Mesendoderm (in vitro differentiated cells): ENCODE results near the gene FAM117B.

ENCODE experiments used
- DNase-seq: peaks from one replicate; pipeline ENCODE4 v3.0.0; 2013
- H2AK5ac ChIP-seq: 2 replicates; pipeline ENCODE4 v1.6.1; 2013; ENCODE audit warnings: low read length, inconsistent platforms
- H2BK120ac ChIP-seq: 2 replicates; pipeline ENCODE4 v1.6.1; 2013; ENCODE audit warnings: low read depth, mild to moderate bottlenecking, low read length, moderate library complexity, mixed read lengths
- H2BK15ac ChIP-seq: replicated peaks from 2 replicates; pipeline ENCODE4 v1.6.1; 2013; ENCODE audit warnings: low read depth, mild to moderate bottlenecking, moderate library complexity
- H2BK5ac ChIP-seq: 2 replicates; pipeline ENCODE4 v1.6.1; 2013; ENCODE audit warnings: low read length, inconsistent platforms
- H3K18ac ChIP-seq: 2 replicates; pipeline ENCODE4 v1.6.1; 2013; ENCODE audit warnings: mild to moderate bottlenecking, low read length, mixed read lengths
- H3K23ac ChIP-seq: one replicate; pipeline ENCODE4 v1.6.1; 2013; ENCODE audit warnings: low read length
- H3K27ac ChIP-seq: 2 replicates; pipeline ENCODE4 v1.5.1; 2013; ENCODE audit warnings: low read depth, mild to moderate bottlenecking, inconsistent platforms, low read length, moderate library complexity
- H3K27me3 ChIP-seq: 2 replicates; pipeline ENCODE4 v1.6.1; 2013; ENCODE audit warnings: low read length, control low read depth, mild to moderate bottlenecking, inconsistent platforms; ENCODE audit not compliant: insufficient read depth, poor library complexity
- H3K36me3 ChIP-seq: 2 replicates; pipeline ENCODE4 v1.6.1; 2013; ENCODE audit warnings: low read length, inconsistent platforms; ENCODE audit not compliant: control insufficient read depth, insufficient read depth
- H3K4ac ChIP-seq: one replicate; pipeline ENCODE4 v1.6.1; 2013; ENCODE audit warnings: low read depth, mild to moderate bottlenecking, low read length, moderate library complexity
- H3K4me1 ChIP-seq: 2 replicates; pipeline ENCODE4 v1.6.1; 2013; ENCODE audit warnings: low read depth, low read length, inconsistent platforms; ENCODE audit not compliant: control insufficient read depth
- H3K4me2 ChIP-seq: 2 replicates; pipeline ENCODE4 v1.6.1; 2013; ENCODE audit warnings: low read length
- H3K4me3 ChIP-seq: 2 replicates; pipeline ENCODE4 v1.5.1; 2013; ENCODE audit warnings: mild to moderate bottlenecking, low read length
- H3K56ac ChIP-seq: one replicate; pipeline ENCODE4 v1.6.1; 2013; ENCODE audit warnings: low read length
- H3K79me1 ChIP-seq: 2 replicates; pipeline ENCODE4 v1.6.1; 2013; ENCODE audit warnings: low read length, inconsistent platforms
- H3K79me2 ChIP-seq: 2 replicates; pipeline ENCODE4 v1.6.1; 2013; ENCODE audit warnings: mild to moderate bottlenecking, low read length; ENCODE audit not compliant: control insufficient read depth, insufficient read depth
- H3K9ac ChIP-seq: 2 replicates; pipeline ENCODE4 v1.6.1; 2013; ENCODE audit warnings: low read length, inconsistent platforms
- H4K5ac ChIP-seq: one replicate; pipeline ENCODE4 v1.6.1; 2013; ENCODE audit warnings: low read length
- H4K8ac ChIP-seq: one replicate; pipeline ENCODE4 v1.6.1; 2013; ENCODE audit warnings: low read depth, mild to moderate bottlenecking, control low read depth, low read length, moderate library complexity
- WGBS: extraction: QIAGEN DNeasy Blood & Tissue Kit; methylation state at CpG from one replicate; pipeline ENCODE4 v1.1.7; 2013; ENCODE audit warnings: low lambda C conversion rate, missing lambda C conversion rate; ENCODE audit not compliant: insufficient coverage; ENCODE audit errors: extremely low coverage; 5-methylcytosine and 5-hydroxymethylcytosine counted together

Gene FAM117B

GRCh38 chr2:202610380-202610779, 24.4 kb upstream of the FAM117B start:
- Histone ChIP-seq H3K4me2 (no peak overlapping the region), H2BK5ac (no peak overlapping the region), H3K27me3 (no peaks in the 10 kb centered on the region), H4K5ac (no peak overlapping the region), H2BK15ac (no peak overlapping the region), H3K4me1 (no peaks in the 10 kb centered on the region), H3K79me1 (no peaks in the 10 kb centered on the region), H3K4ac (no peak overlapping the region), H3K4me3 (no peak overlapping the region), H3K79me2 (no peaks in the 10 kb centered on the region), H3K18ac (no peak overlapping the region), H3K36me3 (no peaks in the 10 kb centered on the region), H3K27ac (no peak overlapping the region), H4K8ac (no peak overlapping the region), H2AK5ac (no peak overlapping the region), H3K9ac (no peak overlapping the region), H3K56ac (no peak overlapping the region), H2BK120ac (no peak overlapping the region), H3K23ac (no peak overlapping the region)
- peak; percentile 1 for DNase-seq
- WGBS = no CpG with 5 or more reads among the region's 5 CpGs

- Histone ChIP-seq H4K8ac (no peak overlapping the region), H3K56ac (no peak overlapping the region), H2AK5ac (no peak overlapping the region), H3K4me2 (no peak overlapping the region), H3K4me3 (no peak overlapping the region), H2BK5ac (no peak overlapping the region), H3K27ac (no peak overlapping the region), H3K18ac (no peak overlapping the region), H3K27me3 (no peaks in the 10 kb centered on the region), H2BK15ac (no peak overlapping the region), H3K36me3 (no peaks in the 10 kb centered on the region), H2BK120ac (no peak overlapping the region), H3K9ac (no peak overlapping the region), H3K4ac (no peak overlapping the region), H3K79me1 (no peaks in the 10 kb centered on the region), H3K23ac (no peak overlapping the region), H3K4me1 (no peaks in the 10 kb centered on the region), H4K5ac (no peak overlapping the region), H3K79me2 (no peaks in the 10 kb centered on the region)
- DNase-seq = no peak
- WGBS = no CpG with 5 or more reads among the region's 1 CpG
Observed at GRCh38 chr2:202612145-202612544, 22.6 kb upstream of the FAM117B start.

- no peak overlapping the region for H3K4me2 ChIP-seq
- no peaks in the 10 kb centered on the region for H3K4me1 ChIP-seq
- H3K79me2 ChIP-seq = no peaks in the 10 kb centered on the region
- H2BK5ac ChIP-seq = no peak overlapping the region
- no peaks in the 10 kb centered on the region for H3K27me3 ChIP-seq
- no peak overlapping the region for H3K23ac ChIP-seq
- no peak overlapping the region for H3K27ac ChIP-seq
- H3K4ac ChIP-seq = no peak overlapping the region
- H3K4me3 ChIP-seq = no peak overlapping the region
- no peak overlapping the region for H2BK15ac ChIP-seq
- no peaks in the 10 kb centered on the region for H3K79me1 ChIP-seq
- WGBS = no CpG with 5 or more reads among the region's 4 CpGs
- H4K8ac ChIP-seq = no peak overlapping the region
- H3K56ac ChIP-seq = no peak overlapping the region
- H3K18ac ChIP-seq = no peak overlapping the region
- no peak overlapping the region for H4K5ac ChIP-seq
- no peak for DNase-seq
- H3K9ac ChIP-seq = no peak overlapping the region
- H2AK5ac ChIP-seq = no peak overlapping the region
- H3K36me3 ChIP-seq = no peaks in the 10 kb centered on the region
- no peak overlapping the region for H2BK120ac ChIP-seq
Observed at GRCh38 chr2:202613479-202613878, 21.3 kb upstream of the FAM117B start.

GRCh38 chr2:202624133-202624532, 10.6 kb upstream of the FAM117B start:
- Histone ChIP-seq H3K4ac (no peak overlapping the region), H4K5ac (no peak overlapping the region), H3K9ac (no peak overlapping the region), H3K36me3 (no peaks in the 10 kb centered on the region), H2BK5ac (no peak overlapping the region), H3K23ac (no peak overlapping the region), H2BK120ac (no peak overlapping the region), H3K27ac (no peak overlapping the region), H3K56ac (no peak overlapping the region), H4K8ac (no peak overlapping the region), H2BK15ac (no peak overlapping the region), H3K27me3 (no peaks in the 10 kb centered on the region), H3K4me3 (no peak overlapping the region), H2AK5ac (no peak overlapping the region), H3K4me2 (no peak overlapping the region), H3K18ac (no peak overlapping the region), H3K79me2 (no peaks in the 10 kb centered on the region), H3K79me1 (no peaks in the 10 kb centered on the region), H3K4me1 (no peaks in the 10 kb centered on the region)
- no CpG with 5 or more reads among the region's 5 CpGs for WGBS
- DNase-seq = no peak

GRCh38 chr2:202627042-202627441, 7.7 kb upstream of the FAM117B start:
- no peak overlapping the region for H2AK5ac ChIP-seq
- DNase-seq = no peak
- H3K4me1 ChIP-seq = no peaks in the 10 kb centered on the region
- H3K23ac ChIP-seq = no peak overlapping the region
- H3K27ac ChIP-seq = no peak overlapping the region
- H3K9ac ChIP-seq = no peak overlapping the region
- no peak overlapping the region for H2BK15ac ChIP-seq
- H3K18ac ChIP-seq = no peak overlapping the region
- WGBS = 100% methylated on average over 1 of the region's 4 CpGs
- no peak overlapping the region for H3K4me2 ChIP-seq
- H3K36me3 ChIP-seq = no peaks in the 10 kb centered on the region
- no peak overlapping the region for H4K5ac ChIP-seq
- H3K27me3 ChIP-seq = no peaks in the 10 kb centered on the region
- no peak overlapping the region for H2BK5ac ChIP-seq
- no peak overlapping the region for H3K4ac ChIP-seq
- H3K79me1 ChIP-seq = no peaks in the 10 kb centered on the region
- no peak overlapping the region for H2BK120ac ChIP-seq
- H3K4me3 ChIP-seq = no peak overlapping the region
- no peaks in the 10 kb centered on the region for H3K79me2 ChIP-seq
- H4K8ac ChIP-seq = no peak overlapping the region
- no peak overlapping the region for H3K56ac ChIP-seq

DNA sequence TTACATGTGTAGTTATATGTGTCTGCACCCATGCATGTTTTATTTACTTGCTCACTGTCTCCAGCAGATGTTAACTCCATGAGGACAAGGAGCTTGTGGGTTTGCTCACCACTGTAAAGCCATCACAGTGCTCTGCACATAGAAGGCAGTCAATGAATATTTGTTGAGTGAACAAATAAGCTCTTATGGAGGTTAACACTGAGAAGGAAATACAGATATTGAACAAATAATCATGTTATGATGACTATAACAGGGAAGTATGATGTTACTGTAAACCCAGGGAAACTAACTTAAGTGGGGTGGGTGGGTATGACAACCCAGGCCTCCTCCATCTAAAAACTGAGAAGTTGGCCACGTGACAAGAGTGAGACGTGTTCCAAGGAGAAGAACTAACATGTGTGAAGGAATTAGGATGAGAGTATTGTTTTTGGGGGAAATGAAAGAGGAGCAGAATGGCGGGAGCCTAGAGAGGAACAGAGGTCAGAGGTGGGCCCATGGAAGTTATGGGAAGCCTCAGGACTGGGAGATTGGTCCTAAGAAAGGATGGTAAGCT, 6.0 kb upstream of the FAM117B start:
- H3K27ac ChIP-seq = no peak overlapping the region
- H3K36me3 ChIP-seq = no peaks in the 10 kb centered on the region
- H3K56ac ChIP-seq = no peak overlapping the region
- H2BK15ac ChIP-seq = no peak overlapping the region
- H3K23ac ChIP-seq = no peak overlapping the region
- H3K18ac ChIP-seq = no peak overlapping the region
- H3K4me1 ChIP-seq = no peaks in the 10 kb centered on the region
- H2AK5ac ChIP-seq = no peak overlapping the region
- H3K79me1 ChIP-seq = no peaks in the 10 kb centered on the region
- no peak for DNase-seq
- H3K4me2 ChIP-seq = no peak overlapping the region
- no peaks in the 10 kb centered on the region for H3K27me3 ChIP-seq
- no peak overlapping the region for H2BK5ac ChIP-seq
- H3K4me3 ChIP-seq = no peak overlapping the region
- no peak overlapping the region for H3K9ac ChIP-seq
- H3K79me2 ChIP-seq = no peaks in the 10 kb centered on the region
- no peak overlapping the region for H4K5ac ChIP-seq
- H4K8ac ChIP-seq = no peak overlapping the region
- H2BK120ac ChIP-seq = no peak overlapping the region
- no peak overlapping the region for H3K4ac ChIP-seq
- no CpG with 5 or more reads among the region's 3 CpGs for WGBS
